GM19238 (cell line): ENCODE results near the gene KIAA0513.

Experiments
- DNase-seq: peaks from one replicate; pipeline ENCODE4 v3.0.0; 2011; ENCODE audit warnings: low spot score; ENCODE audit not compliant: insufficient read length

KIAA0513 gene

GRCh38 chr16:85133290-85133599 lies 105.7 kb downstream of the KIAA0513 start:
- no peak for DNase-seq

- DNase-seq: no peak
Measured at GRCh38 chr16:85134076-85134788, 106.6 kb downstream of the KIAA0513 start.

- DNase-seq: no peak
Measured at GRCh38 chr16:85134789-85135142, 107.2 kb downstream of the KIAA0513 start.

GRCh38 chr16:85136213-85136701 lies 108.7 kb downstream of the KIAA0513 start:
- DNase-seq: no peak

GRCh38 chr16:85136702-85137322 lies 109.2 kb downstream of the KIAA0513 start:
- DNase-seq: no peak

GRCh38 chr16:85137323-85138072 lies 109.9 kb downstream of the KIAA0513 start:
- no peak for DNase-seq

- no peak for DNase-seq
Measured at GRCh38 chr16:85138073-85138824, 110.7 kb downstream of the KIAA0513 start.

GRCh38 chr16:85138825-85139627 lies 111.4 kb downstream of the KIAA0513 start:
- DNase-seq: no peak

- no peak for DNase-seq
Measured at GRCh38 chr16:85139881-85140339, 112.3 kb downstream of the KIAA0513 start.

GRCh38 chr16:85140455-85141012 lies 112.9 kb downstream of the KIAA0513 start:
- DNase-seq: no peak

GRCh38 chr16:85141491-85142128 lies 114.0 kb downstream of the KIAA0513 start:
- no peak for DNase-seq

GRCh38 chr16:85142129-85142513 lies 114.5 kb downstream of the KIAA0513 start:
- DNase-seq: no peak

GRCh38 chr16:85142771-85143211 lies 115.2 kb downstream of the KIAA0513 start:
- DNase-seq: no peak
